ENCODE measurements around the gene CTDSP2. TPM values are rescaled to one million over a fixed set of nuclear protein-coding genes. Genes with fewer than 3 reads are reported as not detected.

Gene CTDSP2
- total RNA-seq, 1 donor from 2014 or later: 87.1 TPM

DNA sequence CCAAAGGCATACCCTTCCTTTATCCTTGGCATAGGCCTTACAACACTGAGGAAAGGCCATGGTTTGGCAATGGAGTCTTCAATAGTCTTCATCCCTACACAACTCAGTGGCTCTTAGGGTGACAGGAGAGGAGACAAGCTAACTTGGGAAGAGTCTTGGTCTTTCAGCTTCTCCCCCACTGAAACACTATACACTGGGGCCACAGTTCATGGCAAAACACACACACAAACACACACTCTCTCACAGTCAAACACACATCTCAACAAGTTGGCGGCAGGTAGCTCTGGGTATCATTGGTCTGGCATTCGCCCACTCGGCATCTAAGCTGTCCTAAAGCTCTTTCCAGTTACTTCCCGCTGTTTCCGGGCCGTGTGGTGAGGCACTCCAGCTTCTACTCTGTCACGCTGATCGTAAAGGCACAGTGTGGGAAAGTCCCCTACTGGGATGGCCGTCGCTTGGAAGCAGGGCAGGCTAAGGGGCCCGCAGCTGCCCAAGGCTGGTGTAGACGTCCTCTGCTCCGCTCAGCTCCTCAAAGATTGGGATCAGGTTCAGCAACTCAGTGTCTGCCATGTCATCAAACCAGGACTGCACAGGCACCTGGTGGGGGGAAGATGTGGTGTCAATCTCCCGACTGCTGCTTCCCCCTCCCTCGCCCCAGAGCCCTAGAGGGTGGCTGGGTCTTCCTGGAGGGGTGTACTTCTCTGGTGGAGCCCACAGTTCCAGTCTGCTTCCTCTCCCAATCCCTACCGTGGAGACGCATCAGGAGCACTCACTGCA lies 23.2 kb downstream of the CTDSP2 start:
- Histone ChIP-seq H4K20me1 (ENCODE audit: insufficient read depth, low read length) (peaks cover 54% of the 10 kb centered on the region), H3K27ac (ENCODE audit: low read depth, low read length) (no peak overlapping the region), H3K27me3 (ENCODE audit: insufficient read depth, low read length) (no peaks in the 10 kb centered on the region), H3K9ac (ENCODE audit: low read length) (no peak overlapping the region), H3K79me2 (ENCODE audit: insufficient read depth, low read length) (peaks cover 13% of the 10 kb centered on the region), H3K4me3 (ENCODE audit: insufficient read depth, low read depth, low read length) (no peak overlapping the region), H3K4me2 (ENCODE audit: low read length) (no peak overlapping the region), H3K9me3 (ENCODE audit: insufficient read depth, low read depth, low read length) (no peaks in the 10 kb centered on the region), H3K36me3 (ENCODE audit: insufficient read depth, low read length) (peaks cover 67% of the 10 kb centered on the region), H2AFZ (ENCODE audit: low read depth, low read length) (no peak overlapping the region), H3K4me1 (ENCODE audit: insufficient read depth, low read length) (no peaks in the 10 kb centered on the region)
- Mint-ChIP-seq H3K27ac (ENCODE audit: unreplicated experiment) (no peak overlapping the region), H3K4me3 (ENCODE audit: unreplicated experiment) (no peak overlapping the region), H3K4me1 (ENCODE audit: low read depth, unreplicated experiment) (no peaks in the 10 kb centered on the region), H3K9me3 (ENCODE audit: unreplicated experiment) (peaks cover 3% of the 10 kb centered on the region), H3K36me3 (ENCODE audit: low read depth, unreplicated experiment) (peaks cover 28% of the 10 kb centered on the region), H3K27me3 (ENCODE audit: low read depth, unreplicated experiment) (no peaks in the 10 kb centered on the region)
- DNase-seq (ENCODE audit: low read depth) (no peak), FAIRE-seq (no peak)
- TF ChIP-seq EZH2 (IDR thresholded peaks at IDR 0.05; ENCODE audit: insufficient read depth, low read length) (no peak), CTCF (IDR thresholded peaks at IDR 0.05; ENCODE audit: insufficient read depth, low read depth, low read length) (no peak)

DNA sequence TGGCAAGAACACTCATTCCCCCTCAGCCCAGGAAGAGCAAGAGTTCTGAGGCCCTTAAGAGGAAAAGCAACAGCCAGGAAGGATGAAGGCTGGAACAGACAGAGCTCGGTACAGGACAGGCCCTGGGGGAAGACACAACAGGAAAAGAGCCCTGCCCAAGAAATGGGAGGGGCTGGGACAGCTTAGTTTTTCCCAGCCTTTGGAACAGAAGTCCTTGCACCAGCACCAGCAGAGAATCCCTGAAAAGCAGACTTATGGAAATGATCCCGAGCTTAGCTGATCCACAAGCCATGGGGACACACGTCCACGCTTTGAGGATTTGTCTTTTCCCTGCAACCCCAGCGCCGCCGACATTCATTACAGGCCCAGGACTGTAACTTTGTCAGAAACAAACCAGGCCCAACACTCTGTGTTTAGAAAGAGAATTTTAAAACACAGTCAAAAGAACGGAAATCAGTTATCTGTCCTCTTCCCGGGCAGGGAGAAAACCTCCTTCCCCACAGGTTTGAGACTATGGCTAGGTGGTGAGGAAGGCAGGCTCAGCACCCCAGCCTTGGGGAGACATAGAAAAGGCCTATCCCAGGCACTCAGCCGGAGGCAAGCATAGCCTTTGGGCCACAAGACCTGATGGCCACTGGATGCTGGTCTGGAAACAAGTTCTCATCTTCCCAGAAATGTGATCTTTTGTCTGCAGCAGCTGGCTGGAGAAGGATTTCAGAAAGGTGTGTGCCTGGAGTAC lies 24.0 kb downstream of the CTDSP2 start:
- Histone ChIP-seq H3K9ac (ENCODE audit: low read length) (no peak overlapping the region), H3K79me2 (ENCODE audit: insufficient read depth, low read length) (peaks cover 9% of the 10 kb centered on the region), H3K36me3 (ENCODE audit: insufficient read depth, low read length) (peaks cover 62% of the 10 kb centered on the region), H3K4me3 (ENCODE audit: insufficient read depth, low read depth, low read length) (no peak overlapping the region), H3K4me2 (ENCODE audit: low read length) (no peak overlapping the region), H3K27me3 (ENCODE audit: insufficient read depth, low read length) (no peaks in the 10 kb centered on the region), H3K27ac (ENCODE audit: low read depth, low read length) (no peak overlapping the region), H3K4me1 (ENCODE audit: insufficient read depth, low read length) (no peaks in the 10 kb centered on the region), H4K20me1 (ENCODE audit: insufficient read depth, low read length) (peaks cover 49% of the 10 kb centered on the region), H3K9me3 (ENCODE audit: insufficient read depth, low read depth, low read length) (no peaks in the 10 kb centered on the region), H2AFZ (ENCODE audit: low read depth, low read length) (no peak overlapping the region)
- Mint-ChIP-seq H3K4me3 (ENCODE audit: unreplicated experiment) (no peak overlapping the region), H3K27ac (ENCODE audit: unreplicated experiment) (peak overlapping the region; percentile 58), H3K4me1 (ENCODE audit: low read depth, unreplicated experiment) (no peaks in the 10 kb centered on the region), H3K27me3 (ENCODE audit: low read depth, unreplicated experiment) (no peaks in the 10 kb centered on the region), H3K9me3 (ENCODE audit: unreplicated experiment) (peaks cover 3% of the 10 kb centered on the region), H3K36me3 (ENCODE audit: low read depth, unreplicated experiment) (peaks cover 28% of the 10 kb centered on the region)
- TF ChIP-seq EZH2 (IDR thresholded peaks at IDR 0.05; ENCODE audit: insufficient read depth, low read length) (no peak), CTCF (IDR thresholded peaks at IDR 0.05; ENCODE audit: insufficient read depth, low read depth, low read length) (no peak)
- FAIRE-seq (no peak), DNase-seq (ENCODE audit: low read depth) (no peak)
